ENCODE measurements around the gene CYLC1.

The CYLC1 gene

GRCh38 chrX:83860846-83861245 is at the start of gene CYLC1:
CYLC1 (plus strand) TSS chrX:83861146; CDS start chrX:83861183, 37 bp downstream.
- DNase-seq: no peak

GRCh38 chrX:83819304-83819703 is 41.6 kb upstream of the CYLC1 start:
- no peak for DNase-seq

- DNase-seq: no peak
Observed at GRCh38 chrX:83829874-83830273, 31.1 kb upstream of the CYLC1 start.

- DNase-seq: peak; percentile 52
Observed at GRCh38 chrX:83845397-83845796, 15.5 kb upstream of the CYLC1 start.

- DNase-seq: no peak
Observed at GRCh38 chrX:83847339-83847738, 13.6 kb upstream of the CYLC1 start.

- no peak for DNase-seq
Observed at GRCh38 chrX:83888585-83888984, 27.6 kb downstream of the CYLC1 start.

- DNase-seq: no peak
Observed at GRCh38 chrX:83892433-83892832, 31.5 kb downstream of the CYLC1 start.

GRCh38 chrX:83906921-83907320 is 46.0 kb downstream of the CYLC1 start:
- DNase-seq: no peak

GRCh38 chrX:83916525-83916924 is 55.6 kb downstream of the CYLC1 start:
- peak; percentile 22 for DNase-seq

GRCh38 chrX:83934220-83934619 is 73.3 kb downstream of the CYLC1 start:
- DNase-seq: no peak

All from hematopoietic multipotent progenitor cell treated with erythropoietin and hydrocortisone succinate and interleukin-3 and kit ligand, for 4 days (in vitro differentiated cells).